ENCODE data around the gene MCM10. TPM values are rescaled to one million over a fixed set of nuclear protein-coding genes. Genes with fewer than 3 reads are reported as not detected.
A peak's percentile ranks its signal among the peaks of the same experiment; 100 is the strongest.

MCM10 gene
- total and polyA plus RNA-seq, 2 experiments from 2014 or later, result 38.2 to 43.0 TPM

- TF ChIP-seq ZNF462 (CRISPR knock-in tag; IDR thresholded peaks at IDR 0.05), result no peak
Observed at GRCh38 chr10:13236638-13237037, 75.3 kb downstream of the MCM10 start (continued).

GRCh38 chr10:13238271-13239077 is 77.1 kb downstream of the MCM10 start:
- Histone ChIP-seq H3K9me2 (ENCODE audit: insufficient read depth) (peaks cover 6% of the 10 kb centered on the region; the same call in 1 of the 2 replicates), H3K27me3 (ENCODE audit: insufficient read depth) (no peaks in the 10 kb centered on the region), H3K4me3 (no peak overlapping the region), H2AFZ (peak overlapping the region; percentile 38; the same call in 1 of the 2 replicates), H3K79me2 (replicated peaks; ENCODE audit: insufficient read depth) (no peaks in the 10 kb centered on the region), H4K20me1 (replicated peaks; ENCODE audit: insufficient read depth) (no peaks in the 10 kb centered on the region), H3K36me3 (ENCODE audit: insufficient read depth) (no peaks in the 10 kb centered on the region), H3F3A (replicated peaks; ENCODE audit: low read depth) (no peaks in the 10 kb centered on the region), H3K4me2 (no peak overlapping the region), H3K27ac (ENCODE audit: low read depth) (no peak overlapping the region), H3K4me1 (ENCODE audit: insufficient read depth) (peaks cover 13% of the 10 kb centered on the region)
- Mint-ChIP-seq H3K36me3 (ENCODE audit: low read depth) (no peaks in the 10 kb centered on the region), H3K9me3 (no peaks in the 10 kb centered on the region), H3K4me1 (peaks cover 12% of the 10 kb centered on the region), H3K27ac (no peak overlapping the region), H3K27me3 (ENCODE audit: insufficient read depth, low read depth, poor library complexity) (peaks cover 7% of the 10 kb centered on the region), H3K4me3 (no peak overlapping the region)
- TF ChIP-seq ZNF331 (CRISPR knock-in tag; IDR thresholded peaks at IDR 0.05; ENCODE audit: low read depth) (no peak), POLR2AphosphoS5 (IDR thresholded peaks at IDR 0.05; ENCODE audit: low read depth) (no peak), JUNB (IDR thresholded peaks at IDR 0.05; ENCODE audit: unreplicated experiment) (no peak)
- ATAC-seq, result no peak
- DNase-seq (ENCODE audit: low spot score), result no peak

Data from GM23338 (cell line).